Left renal pelvis (tissue), 4 donors: ENCODE results near the gene CD70. TPM values are rescaled to one million over a fixed set of nuclear protein-coding genes. Genes with fewer than 3 reads are reported as not detected.
"Not testable (repeated sequence)": the region's sequence is repeated elsewhere in the genome, so short reads cannot be mapped to it uniquely, and the experiment has no call there.

ENCODE experiments used
- DNase-seq, 4 donors: peaks; one replicate each; pipeline ENCODE4 v3.0.0-alpha.2; 2013; ENCODE audit warnings: low read depth in 4 of 4, low spot score in 3 of 4
- polyA plus RNA-seq, 4 donors: library from polyadenylated mRNA; unstranded; fragments of 120-200 nt; gene quantifications; one replicate each; pipeline ENCODE4 v1.2.1, GENCODE V29; 2013; ENCODE audit not compliant: insufficient read length in 4 of 4

Gene CD70
- polyA plus RNA-seq, 4 donors: not detected

DNA sequence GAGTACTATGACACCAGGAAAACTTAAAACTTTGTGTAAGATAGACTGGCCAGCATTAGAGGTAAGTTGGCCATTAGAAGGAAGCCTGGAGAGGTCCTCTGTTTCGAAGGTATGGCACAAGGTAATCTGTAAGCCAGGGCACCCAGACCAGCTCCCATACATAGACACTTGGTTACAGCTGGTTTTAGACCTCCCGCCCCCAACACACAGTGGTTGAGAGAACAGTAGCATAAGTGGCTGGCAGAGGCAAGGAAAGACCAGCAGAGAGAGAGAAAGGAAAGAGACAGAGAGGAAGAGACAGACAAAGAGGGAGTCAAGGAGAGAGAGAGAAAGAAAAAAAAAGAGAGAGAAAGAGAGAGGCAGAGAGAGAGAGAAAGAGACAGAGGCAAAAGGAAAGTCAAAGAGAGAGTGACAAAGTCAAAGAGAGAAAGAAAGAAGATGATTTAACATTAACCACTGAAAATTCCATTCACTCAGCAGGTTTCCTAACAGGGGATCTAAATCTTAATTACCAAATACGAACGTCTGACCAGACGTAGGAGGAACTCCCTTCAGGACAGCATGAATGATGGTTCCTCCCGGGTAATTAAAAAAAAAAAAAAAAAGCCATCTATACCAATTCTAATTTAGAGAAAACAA is 7.4 kb upstream of the CD70 start:
- not testable (repeated sequence) for DNase-seq

DNA sequence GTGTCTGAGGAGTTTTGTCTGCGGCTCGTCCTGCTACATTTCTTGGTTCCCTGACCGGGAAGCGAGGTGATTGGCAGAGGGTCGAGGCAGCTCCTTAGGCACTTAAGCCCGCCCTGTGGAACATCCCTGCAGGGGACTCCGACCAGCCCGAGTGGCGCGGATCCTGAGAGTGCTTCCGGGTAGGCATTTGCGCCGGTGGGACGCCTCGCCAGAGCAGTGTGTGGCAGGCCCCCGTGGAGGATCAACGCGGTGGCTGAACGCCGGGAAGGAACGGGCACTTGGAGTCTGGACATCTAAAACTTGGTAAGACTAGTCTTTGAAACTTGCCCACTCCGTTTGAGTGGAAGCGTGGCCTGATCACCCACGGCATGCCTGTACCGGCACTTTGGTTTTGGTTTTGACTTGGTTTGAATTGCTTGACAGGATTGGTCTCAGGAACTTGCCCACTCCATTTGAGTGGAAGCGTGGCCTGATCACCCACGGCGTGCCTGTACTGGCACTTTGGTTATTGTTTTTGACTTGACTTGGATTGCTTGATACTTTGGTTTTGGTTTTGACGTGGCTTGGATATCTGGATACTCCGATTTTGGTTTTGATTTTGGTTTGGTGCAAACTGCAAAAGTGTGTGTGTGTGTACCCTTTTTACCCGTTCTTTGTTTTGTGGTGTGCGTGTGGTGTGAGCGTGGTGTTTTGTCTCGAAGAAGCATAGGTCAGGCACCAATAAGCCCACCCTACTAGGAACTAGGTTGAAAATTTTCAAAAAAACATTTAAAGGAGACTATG is 6.7 kb upstream of the CD70 start:
- not testable (repeated sequence) for DNase-seq

DNA sequence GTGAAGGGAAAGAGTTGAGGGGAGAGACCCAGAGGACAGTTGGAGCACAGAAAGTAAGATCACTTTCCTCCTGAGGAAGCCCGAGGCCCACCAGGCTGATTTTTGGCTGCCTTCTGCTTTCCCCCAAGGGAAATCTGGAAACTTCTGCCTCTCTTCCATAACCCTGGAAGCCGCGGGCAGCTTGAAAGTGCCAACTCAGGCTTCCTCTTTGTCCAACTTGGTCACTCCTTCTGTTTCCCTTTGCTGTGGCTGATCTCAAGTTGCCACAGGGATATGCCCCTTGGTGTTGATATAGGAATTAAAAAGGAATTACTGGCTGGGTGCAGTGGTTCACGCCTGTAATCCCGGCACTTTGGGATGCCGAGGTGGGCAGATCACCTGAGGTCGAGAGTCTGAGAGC is 5.7 kb upstream of the CD70 start:
- DNase-seq: no peak

DNA sequence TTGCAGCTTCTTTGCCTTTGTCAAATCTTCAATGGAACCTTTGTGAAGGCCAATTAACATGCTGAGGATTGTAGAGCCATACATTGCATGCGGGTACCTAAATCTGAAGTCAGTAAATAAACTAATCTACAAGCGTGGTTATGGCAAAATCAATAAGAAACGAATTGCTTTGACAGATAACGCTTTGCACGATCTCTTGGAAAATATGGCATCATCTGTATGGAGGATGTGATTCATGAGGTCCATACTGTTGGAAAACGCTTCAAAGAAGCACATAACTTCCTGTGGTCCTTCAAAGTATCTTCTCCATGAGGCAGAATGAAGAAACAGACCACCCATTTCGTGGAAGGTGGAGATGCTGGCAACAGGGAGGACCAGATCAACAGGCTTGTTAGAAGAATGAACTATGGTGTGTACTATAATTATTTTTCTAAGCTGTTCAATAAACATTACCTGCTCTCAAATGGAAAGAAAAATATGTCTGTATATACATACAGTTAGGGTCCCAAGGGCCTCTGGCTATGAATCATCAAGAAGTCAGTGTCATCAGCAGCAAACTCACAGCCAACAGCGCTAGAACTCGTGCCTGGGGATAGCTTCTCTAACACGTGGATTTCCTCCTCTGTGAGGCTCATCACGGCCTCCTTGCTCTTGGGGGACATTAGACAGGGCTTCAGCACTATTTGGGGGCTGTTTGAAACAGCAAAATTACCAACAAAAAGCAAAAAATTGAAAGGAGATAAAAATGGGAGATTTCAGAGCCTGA is 2.9 kb upstream of the CD70 start:
- no peak for DNase-seq

DNA sequence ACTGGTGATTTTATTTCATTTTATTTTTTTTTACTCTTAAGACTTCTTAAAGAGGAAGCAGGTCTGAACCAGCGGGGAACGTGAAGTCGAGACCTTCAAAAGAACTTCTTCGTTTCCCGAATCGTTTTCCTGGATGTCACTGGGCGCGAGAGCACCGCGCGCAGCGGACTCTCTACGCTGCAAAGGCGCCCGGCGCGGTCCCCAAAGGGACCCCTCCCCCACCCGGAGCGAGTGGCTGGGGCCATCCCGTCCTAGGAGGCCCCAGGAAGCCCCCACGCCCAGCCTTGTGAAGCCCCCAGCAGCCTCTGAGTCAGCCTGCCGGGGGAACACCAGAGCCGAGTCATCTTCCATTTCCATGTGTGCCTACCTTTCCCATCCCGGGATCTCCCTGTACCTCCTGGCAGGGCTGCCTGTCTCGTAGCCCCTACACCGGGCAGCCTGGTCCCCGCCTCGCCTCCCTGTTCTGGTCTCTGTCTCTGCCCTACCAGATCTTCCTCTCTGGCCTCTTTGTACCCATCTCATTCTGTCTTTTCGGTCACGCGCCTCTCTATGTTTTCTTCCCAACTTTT is 608 bp downstream of the CD70 start:
- no peak for DNase-seq

DNA sequence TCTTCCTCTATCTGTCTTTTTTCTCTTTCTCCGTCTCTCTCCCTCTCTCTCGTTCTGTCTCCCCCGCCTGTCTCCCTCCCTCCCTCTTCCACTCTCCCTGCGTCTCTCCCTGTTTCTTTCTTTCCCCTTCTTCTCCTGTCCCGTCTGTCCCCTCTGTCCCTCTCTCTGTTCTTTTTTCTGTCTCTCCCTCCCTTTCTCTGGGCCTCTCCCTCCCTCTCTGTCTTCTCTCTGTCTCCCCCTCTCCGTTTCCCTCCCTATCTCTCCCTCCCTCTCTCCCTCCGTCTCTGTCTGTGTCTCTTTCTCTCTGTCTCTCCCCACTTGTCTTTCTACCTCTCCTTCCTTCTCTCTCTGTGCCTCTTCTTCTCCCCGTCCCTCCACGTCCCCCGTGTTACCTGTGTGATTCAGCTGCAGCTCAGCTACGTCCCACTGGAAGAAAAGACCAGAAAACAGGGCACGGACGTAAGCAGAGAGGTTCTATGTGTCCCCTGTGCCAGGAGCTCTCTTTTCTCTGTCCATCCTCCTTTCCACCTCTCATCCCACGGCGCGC is 1.2 kb downstream of the CD70 start:
- no peak for DNase-seq

DNA sequence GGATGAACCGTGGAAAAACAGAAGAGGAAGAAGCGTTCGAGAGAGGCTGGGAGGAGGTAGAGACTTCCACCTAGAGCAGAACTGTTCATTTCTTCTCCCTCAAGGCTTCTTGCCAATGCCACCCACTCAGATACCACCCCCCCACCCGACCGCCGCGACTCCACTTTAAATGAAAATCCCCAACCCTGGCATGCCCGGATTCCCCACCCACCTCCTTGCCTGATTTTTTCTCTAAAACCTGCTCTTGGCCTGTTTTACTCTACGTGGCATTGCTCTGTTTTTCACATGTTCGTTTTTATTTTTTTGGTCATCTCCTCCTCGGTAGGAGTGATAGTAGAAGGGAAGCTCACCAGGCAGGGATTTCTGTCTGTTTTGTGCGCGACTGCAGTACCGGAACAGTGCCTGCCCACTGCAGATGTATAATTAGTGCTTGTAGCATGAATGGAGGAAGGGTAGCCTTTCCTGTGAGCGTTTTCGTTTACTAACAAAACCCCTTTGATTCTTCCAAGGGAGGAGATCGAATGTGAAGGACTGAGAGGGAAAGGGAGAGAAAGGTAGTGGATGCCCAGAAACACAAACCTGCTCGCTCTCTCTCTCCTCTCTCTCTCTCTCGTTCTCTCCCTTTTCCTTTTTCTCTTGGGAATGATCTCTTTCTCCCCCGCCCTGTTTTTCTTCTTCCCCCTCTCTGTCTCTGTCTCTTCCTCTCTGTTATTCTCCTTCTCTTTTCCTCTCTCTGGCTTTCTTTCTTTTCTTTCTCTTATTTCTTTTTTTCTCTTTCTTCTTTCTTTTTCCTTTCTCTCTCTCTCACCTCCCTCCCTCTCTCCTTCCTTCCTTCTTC is 2.2 kb downstream of the CD70 start:
- no peak for DNase-seq

DNA sequence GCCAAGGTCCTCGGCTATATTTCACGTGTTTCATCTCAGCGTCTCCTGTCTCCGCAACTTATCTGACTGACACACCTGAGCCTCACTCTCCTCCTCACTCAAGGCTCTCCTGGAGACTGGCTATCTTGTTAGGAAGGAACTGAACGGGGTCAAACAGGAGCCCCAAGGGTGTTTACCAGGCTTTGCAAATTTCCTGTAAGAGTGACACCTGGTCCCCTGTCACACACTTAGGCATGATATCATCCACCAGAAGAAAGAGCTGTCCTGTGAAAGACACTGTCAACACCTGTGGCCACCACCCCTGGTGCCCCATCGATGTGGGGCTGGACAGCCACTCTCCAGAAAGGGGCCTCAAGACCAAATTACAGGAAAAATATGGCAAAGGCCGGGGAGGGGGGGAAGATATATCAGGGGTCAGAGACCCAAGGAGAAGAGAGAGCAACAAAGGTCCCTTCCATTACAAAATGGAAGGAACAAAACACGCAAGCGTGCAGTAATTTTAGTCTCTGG is 2.9 kb downstream of the CD70 start:
- DNase-seq: no peak

DNA sequence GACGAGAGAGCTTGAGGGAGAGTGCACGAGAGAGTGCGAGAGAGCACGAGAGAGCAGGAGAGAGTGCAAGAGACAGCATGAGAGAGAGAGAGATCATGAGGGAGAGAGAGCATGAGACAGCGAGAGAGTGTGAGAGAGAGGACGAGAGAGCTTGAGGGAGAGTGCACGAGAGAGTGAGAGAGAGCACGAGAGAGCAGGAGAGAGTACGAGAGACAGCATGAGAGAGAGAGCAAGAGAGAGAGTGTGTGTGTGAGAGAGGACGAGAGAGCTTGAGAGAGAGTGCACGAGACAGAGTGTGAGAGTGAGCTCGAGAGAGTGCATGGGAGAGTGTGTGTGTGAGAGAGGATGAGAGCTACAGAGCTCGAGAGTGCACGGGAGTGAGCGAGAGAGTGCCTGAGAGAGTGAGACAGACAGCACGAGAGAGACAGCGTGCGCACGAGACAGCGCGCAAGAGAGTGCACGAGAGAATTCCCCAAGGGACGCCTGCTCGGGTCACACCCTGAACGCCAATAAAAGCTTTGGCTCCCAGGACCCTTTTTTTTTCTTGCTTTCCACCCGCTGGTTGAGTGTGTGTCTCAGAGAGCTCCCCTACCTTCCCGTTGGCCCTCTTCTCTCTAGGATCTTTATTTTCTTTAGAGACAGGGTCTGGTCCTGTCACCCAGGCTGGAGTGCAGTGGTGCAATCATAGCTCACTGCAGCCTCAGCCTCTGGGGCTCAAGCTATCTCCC is 3.7 kb downstream of the CD70 start:
- DNase-seq: no peak

DNA sequence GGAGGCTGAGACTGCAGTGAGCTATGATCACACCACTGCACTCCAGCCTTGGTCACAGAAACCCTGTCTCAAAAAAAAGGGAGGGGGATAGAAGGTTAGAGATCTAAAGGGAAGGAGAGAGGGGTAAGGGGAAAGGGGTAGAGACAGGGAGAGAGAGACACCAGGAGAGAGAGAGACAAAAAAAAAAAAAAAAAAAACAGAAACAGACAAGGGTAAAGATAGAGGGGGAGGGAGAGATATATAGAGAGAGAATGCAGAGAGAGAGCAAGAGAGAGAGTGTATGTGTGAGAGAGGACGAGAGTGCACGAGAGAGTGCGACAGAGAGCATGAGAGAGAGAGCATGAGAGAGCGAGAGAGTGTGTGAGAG is 4.2 kb downstream of the CD70 start:
- DNase-seq: no peak

DNA sequence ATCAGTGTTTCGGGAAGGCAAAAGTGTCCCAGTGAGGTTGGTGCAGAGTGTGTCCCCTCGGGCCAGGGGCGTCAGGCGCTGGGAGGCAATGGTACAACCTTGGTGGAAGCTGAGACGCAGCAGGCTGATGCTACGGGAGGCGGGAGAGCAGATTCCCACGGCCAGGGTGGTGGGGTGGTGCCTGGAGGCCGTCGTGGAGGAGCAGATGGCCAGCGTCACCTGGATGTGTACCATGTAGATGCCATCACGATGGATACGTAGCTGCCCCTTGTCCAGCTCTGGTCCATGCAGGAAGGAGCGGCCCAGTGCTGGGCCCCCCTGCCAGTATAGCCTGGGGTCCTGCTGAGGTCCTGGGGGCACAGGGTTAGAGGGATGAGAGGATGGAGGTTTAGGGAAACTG is 4.9 kb downstream of the CD70 start:
- no peak for DNase-seq

DNA sequence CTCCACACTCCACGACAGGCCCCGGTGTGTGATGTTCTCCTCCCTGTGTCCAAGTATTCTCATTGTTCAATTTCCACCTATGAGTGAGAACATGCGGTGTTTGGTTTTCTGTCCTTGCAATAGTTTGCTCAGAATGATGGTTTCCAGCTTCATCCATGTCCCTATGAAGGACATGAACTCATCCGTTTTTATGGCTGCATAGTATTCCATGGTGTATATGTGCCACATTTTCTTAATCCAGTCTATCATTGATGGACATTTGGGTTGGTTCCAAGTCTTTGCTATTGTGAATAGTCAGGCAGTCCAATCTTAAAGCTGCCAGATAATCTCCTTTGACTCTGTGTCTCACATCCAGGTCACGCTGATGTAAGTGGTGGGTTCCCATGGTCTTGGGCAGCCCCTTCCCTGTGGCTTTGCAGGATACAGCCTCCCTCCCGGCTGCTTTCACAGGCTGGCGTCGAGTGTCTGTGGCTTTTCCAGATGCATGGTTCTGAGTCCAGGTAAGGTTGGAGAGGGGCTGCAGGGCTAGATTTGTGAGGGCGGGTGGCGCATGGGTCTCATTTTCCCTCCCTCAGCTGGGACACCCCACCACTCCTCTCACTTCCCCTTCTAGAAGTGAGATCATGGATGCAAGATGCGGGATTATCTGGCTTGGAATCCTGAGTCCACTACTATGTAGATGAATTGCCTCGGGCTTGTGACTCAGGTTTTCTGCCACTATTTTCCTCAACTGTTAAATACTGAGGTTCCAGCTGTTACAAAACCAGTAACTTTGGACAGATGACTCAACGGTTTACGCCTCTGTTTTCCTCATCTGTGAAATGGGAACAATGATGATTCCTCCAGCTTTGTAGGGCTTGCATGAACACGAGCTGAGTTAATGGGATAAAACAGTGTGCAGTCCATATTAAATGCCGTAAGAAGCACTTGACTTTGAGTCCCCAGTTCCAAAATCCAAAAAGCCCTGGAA is 8.2 kb downstream of the CD70 start:
- not testable (repeated sequence) for DNase-seq

DNA sequence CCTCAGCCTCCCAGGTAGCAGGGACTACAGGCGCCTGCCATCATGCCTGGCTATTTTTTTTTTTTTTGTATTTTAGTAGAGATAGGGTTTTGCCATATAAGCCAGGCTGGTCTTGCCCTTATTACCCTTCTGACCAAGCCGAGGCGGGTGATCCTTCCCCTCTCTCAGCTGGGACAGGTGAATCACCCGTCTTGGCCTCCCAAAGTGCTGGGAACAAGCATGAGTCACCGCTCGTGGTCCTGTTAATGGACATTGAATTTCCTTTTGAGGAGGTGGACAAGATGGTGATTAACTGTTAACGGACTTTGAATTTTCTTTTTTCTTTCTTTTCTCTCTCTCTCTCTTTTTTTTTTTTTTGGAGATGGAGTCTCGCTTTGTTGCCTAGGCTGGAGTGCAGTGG is 10.6 kb downstream of the CD70 start:
- no peak for DNase-seq

DNA sequence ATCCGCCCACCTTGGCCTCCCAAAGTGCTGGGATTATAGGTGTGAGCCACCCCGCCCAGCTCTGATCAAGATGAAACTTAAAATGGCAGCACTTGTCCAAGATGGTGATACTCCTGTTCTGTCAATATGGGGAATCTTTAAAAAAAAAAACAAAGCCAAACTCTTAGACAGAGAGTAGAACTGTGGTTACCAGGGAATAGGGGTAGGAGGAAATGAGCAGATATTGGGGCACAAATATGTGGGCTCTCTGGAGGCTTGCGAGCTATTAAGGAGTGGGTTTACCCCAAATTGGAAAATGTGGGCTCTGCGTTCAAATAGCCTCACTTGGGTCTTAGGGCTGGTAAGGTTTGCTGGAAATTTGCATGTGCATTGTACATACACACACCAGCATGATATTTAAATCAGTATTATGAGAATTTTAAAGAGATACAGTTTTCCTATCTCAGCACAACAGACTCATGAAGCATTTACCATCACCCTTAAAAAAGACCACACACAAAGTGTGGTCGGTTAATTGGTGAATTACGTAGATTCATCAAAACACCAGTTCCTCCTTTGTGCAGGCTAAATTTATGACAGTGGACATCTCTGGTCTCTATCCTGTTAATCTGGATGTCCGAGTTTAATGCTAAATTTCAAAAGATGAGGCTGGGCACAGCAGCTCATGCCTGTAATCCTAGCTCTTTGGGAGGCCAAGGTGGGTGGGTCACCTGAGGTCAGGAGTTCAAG is 11.3 kb downstream of the CD70 start:
- DNase-seq: no peak

DNA sequence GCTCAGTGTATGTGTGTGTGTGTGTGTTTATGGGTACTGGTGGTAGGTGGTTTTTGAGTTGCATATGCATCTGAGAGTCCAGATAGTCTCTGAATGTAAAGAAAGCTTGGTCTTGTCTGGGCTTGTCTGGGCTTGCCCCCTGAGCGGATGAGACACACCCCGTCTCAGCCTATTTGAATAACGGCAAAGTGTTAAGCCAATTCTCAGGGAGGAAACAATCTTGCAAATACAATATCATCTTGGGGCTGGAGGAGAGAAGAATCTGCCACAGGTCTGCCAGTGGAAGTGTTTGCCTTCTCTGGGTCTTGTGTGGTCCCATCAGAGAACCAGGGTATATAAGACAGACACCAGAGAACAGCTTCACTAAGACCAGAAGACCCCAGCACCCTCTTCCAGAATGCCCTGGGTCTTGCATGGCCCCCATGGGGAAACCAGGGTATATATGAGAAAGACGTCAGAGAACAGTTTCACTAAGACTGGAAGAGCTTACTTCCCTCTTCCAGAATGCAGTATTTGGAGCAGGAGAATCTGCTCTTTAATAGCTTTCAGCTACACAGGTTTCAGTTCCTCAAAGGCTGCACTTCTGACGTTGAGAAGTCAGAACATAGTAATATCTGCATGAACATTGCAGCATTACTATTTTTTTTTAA is 13.3 kb downstream of the CD70 start:
- DNase-seq: no peak

DNA sequence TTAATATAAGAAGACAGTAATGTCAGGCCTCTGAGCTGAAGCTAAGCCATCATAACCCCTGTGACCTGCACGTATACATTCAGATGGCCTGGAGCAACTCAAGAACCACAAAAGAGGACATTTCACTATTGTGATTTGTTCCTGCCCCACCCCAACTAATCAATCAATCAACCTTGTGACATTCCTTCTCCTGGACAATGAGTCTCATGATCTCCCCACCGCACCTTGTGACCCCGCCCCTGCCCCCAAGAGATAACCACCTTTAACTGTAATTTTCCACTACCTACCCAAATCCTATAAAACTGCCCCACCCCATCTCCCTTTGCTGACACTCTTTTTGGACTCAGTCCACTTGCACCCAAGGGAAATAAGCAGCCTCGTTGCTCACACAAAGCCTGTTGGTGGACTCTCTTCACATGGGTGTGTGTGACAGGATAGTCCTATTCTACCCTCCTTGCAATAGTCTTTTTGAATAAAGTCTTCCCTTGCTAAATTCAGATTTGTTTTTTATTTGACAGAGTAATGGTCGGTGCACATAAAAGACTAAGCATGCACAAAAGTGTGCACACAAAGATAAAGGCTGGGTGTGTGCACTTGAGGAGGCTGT is 14.0 kb downstream of the CD70 start:
- no peak for DNase-seq

DNA sequence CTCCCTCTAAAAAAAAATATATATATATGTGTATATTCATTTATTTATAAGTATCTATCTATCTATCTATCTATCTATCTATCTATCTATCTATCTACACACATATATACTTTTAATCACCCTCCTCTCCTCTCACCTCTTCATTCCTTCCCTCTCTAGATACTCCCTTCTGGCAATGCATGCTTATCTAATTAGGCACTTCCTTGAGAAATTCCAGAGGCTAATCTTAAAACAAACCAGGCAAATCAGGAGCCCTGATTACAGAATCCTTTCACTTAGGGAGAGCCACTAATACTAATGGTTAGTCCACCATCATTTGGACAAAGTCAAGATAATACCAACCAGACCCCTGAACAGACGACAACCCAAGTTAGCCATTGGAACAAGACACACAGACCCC is 17.6 kb downstream of the CD70 start:
- no peak for DNase-seq
